Breast epithelium (tissue), 4 donors: ENCODE data around the gene NMRK1. TPM values are rescaled to one million over a fixed set of nuclear protein-coding genes. Genes with fewer than 3 reads are reported as not detected.
A peak's percentile ranks its signal among the peaks of the same experiment; 100 is the strongest.

Experiments
- DNase-seq, 2 donors: peaks; one replicate each; pipeline ENCODE4 v3.0.0-alpha.2; 2019; ENCODE audit warnings: low spot score in 2 of 2
- H3K27ac ChIP-seq, 2 donors: fragments of 200-600 bp; sonication (generic) in 1 of 2; one replicate each; pipeline ENCODE4 v1.5.1; 2016 to 2019; ENCODE audit warnings: mild to moderate bottlenecking in 1 of 2
- H3K27me3 ChIP-seq, 2 donors: fragments of 200-600 bp; sonication (generic) in 1 of 2; one replicate each; pipeline versions ENCODE4 v1.5.1 to v1.6.0; 2017 to 2019; ENCODE audit warnings: control low read depth in 1 of 2, mild to moderate bottlenecking in 1 of 2
- H3K36me3 ChIP-seq: fragments of 200-600 bp; one replicate; pipeline ENCODE4 v1.5.1; 2019
- H3K4me1 ChIP-seq, 2 donors: fragments of 200-600 bp; sonication (generic); one replicate each; pipeline ENCODE4 v1.5.1; 2016 to 2019; ENCODE audit warnings: control low read depth in 1 of 2
- H3K4me3 ChIP-seq, 3 donors: fragments of 200-600 bp; sonication (generic); 1 replicate in 2 of 3; 2 replicates in 1 of 3; pipeline ENCODE4 v1.5.1; 2016 to 2019; ENCODE audit warnings: mild to moderate bottlenecking in 3 of 3, moderate library complexity in 2 of 3
- H3K9me3 ChIP-seq, 2 donors: fragments of 200-600 bp; sonication (generic) in 1 of 2; one replicate each; pipeline ENCODE4 v1.5.1; 2016 to 2019; ENCODE audit warnings: control low read depth in 1 of 2
- POLR2A ChIP-seq: fragments of 450-650 bp; IDR thresholded peaks from one replicate; pipeline ENCODE4 v1.6.1; 2016; ENCODE audit warnings: antibody characterized with exemption, mild to moderate bottlenecking, moderate library complexity
- POLR2AphosphoS5 ChIP-seq, 3 donors: sonication (generic); formaldehyde crosslinking; IDR thresholded peaks; one replicate each; pipeline ENCODE4 v1.6.1; 2017; ENCODE audit warnings: antibody characterized with exemption in 3 of 3
- intact Hi-C: fragments of 100-400 bp; cut with DNase I; formaldehyde crosslinking; loops from one replicate; pipeline ENCODE4 v1.15.1; 2023; ENCODE audit warnings: low total_unique reads
- total RNA-seq, 3 donors: library from RNA; depleted of rRNA; stranded (reverse); fragments of >200 nt; gene quantifications; one replicate each; pipeline ENCODE4 v1.1.0, GENCODE V29; 2016
- TF ChIP-seq, protein P1 (sequence below), 3 donors: fragments of 450-650 bp; IDR thresholded peaks; one replicate each; pipeline ENCODE4 v1.5.1; 2016 to 2017; ENCODE audit warnings: antibody characterized with exemption in 3 of 3, mild to moderate bottlenecking in 3 of 3, moderate library complexity in 3 of 3

Gene NMRK1
- total RNA-seq, 3 donors from 2014 or later, result 21.8 to 27.9 (median 27.7) TPM

DNA sequence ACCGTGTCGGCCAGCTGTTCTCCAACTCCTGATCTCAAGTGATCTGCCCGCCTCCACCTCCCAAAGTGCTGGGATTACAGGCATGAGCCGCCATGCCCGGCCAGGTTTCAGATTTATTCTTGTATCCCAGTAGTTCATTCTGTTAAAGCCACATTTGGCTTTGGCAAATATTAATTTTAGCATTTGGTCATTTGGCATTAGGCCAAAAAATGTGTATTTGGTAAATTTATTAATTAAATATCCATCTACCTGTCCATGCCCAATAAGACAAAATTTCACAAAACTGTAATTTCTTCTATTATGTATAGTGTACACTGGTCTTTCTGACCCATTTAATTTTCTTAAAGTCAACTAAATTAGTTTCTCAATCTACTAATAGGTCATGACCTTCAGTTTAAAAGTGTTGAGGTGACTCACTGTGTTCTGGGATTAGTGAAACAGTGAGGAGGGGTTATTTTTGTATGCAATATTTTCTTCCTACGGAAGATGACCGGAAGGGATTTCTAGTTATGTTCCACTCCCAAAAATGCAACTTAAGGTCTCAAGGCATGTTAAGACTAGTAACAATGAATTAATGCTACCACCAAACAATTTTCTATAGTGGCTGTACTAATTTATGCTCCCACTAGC is 21.4 kb upstream of the NMRK1 start:
- Histone ChIP-seq H3K27ac (no peak overlapping the region), H3K4me1 (no peaks in the 10 kb centered on the region), H3K4me3 (no peak overlapping the region), H3K36me3 (no peaks in the 10 kb centered on the region), H3K9me3 (no peaks in the 10 kb centered on the region), H3K27me3 (no peaks in the 10 kb centered on the region)
- intact Hi-C loops, result no loop called here
- no peak for DNase-seq
- no peak for TF ChIP-seq POLR2AphosphoS5 (IDR thresholded peaks at IDR 0.05)

DNA sequence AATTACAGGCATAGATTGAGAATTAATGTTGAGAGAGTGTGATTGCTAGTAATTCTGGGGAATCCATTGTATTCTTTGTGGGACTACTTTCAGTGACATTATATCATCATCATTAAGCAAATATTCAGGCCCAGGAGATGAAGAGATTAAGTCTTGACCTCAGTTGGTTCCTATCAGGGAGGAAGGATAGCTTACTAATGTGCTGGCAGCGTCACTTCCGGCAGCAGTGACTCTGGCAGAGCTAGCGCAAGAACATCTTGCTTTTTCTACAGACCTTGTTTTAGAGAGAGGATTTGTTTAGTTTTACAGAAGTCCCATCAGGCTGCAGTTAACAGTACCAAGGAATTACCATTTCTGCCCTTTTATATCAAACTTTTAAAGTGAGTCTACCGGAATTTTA is 20.6 kb upstream of the NMRK1 start:
- TF ChIP-seq, protein P1, sequence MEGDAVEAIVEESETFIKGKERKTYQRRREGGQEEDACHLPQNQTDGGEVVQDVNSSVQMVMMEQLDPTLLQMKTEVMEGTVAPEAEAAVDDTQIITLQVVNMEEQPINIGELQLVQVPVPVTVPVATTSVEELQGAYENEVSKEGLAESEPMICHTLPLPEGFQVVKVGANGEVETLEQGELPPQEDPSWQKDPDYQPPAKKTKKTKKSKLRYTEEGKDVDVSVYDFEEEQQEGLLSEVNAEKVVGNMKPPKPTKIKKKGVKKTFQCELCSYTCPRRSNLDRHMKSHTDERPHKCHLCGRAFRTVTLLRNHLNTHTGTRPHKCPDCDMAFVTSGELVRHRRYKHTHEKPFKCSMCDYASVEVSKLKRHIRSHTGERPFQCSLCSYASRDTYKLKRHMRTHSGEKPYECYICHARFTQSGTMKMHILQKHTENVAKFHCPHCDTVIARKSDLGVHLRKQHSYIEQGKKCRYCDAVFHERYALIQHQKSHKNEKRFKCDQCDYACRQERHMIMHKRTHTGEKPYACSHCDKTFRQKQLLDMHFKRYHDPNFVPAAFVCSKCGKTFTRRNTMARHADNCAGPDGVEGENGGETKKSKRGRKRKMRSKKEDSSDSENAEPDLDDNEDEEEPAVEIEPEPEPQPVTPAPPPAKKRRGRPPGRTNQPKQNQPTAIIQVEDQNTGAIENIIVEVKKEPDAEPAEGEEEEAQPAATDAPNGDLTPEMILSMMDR (IDR thresholded peaks at IDR 0.05), result no peak
- TF ChIP-seq POLR2AphosphoS5 (IDR thresholded peaks at IDR 0.05) (no peak), POLR2A (no peak)
- H3K4me1 ChIP-seq, result no peaks in the 10 kb centered on the region
- no peak overlapping the region for H3K4me3 ChIP-seq
- no peaks in the 10 kb centered on the region for H3K9me3 ChIP-seq
- intact Hi-C loops, result no loop called here
- H3K27ac ChIP-seq, result peak overlapping the region in 1 of 2 donors; percentile 38
- no peak for DNase-seq
- no peaks in the 10 kb centered on the region for H3K36me3 ChIP-seq
- no peaks in the 10 kb centered on the region for H3K27me3 ChIP-seq

DNA sequence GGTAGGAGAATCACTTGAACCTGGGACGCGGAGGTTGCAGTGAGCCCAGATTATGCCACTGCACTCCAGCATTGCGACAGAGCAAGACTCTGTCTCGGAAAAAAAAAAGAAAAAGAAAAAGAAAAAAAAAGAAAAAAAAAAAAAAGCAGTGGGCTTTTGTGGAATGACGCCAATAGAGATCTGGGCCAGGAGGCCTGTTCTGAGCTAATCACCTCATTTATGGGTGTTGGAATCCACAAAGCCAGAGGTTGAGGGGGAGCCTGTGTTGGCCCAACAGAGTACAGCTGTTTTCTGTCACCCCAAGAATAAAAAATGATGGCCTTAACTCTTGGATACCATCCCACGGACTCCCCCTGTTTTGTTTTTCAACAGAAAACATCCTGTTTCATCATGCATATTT is 18.9 kb upstream of the NMRK1 start:
- Histone ChIP-seq H3K9me3 (no peaks in the 10 kb centered on the region), H3K27me3 (no peaks in the 10 kb centered on the region), H3K4me1 (no peaks in the 10 kb centered on the region), H3K27ac (peak overlapping the region in 1 of 2 donors; percentile 44), H3K36me3 (no peaks in the 10 kb centered on the region), H3K4me3 (peak overlapping the region in 1 of 3 donors; percentile 26)
- DNase-seq, result no peak
- TF ChIP-seq, protein P1 (IDR thresholded peaks at IDR 0.05), result no peak
- TF ChIP-seq POLR2AphosphoS5 (IDR thresholded peaks at IDR 0.05) (no peak), POLR2A (no peak)
- intact Hi-C loops, result no loop called here

DNA sequence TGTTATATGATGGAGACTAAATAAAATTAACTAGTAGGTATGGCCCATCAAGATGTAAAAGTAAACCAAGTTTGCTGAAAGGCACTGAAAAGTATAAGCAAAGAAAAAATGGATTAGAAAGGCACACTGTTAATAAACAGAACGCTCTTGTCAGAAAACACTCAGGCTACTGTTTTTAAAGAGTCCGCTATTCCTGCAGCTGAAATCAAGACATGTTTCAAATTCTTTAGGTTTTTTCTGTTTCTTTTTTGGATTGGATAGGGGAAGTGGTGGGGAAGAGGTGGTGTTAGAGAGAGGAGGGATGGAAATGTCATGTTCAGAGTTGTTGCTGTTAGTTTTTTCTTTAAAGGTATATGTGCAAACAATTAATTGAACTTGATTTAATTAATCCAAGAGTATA is 17.9 kb upstream of the NMRK1 start:
- intact Hi-C loops, result no loop called here
- H3K27me3 ChIP-seq, result no peaks in the 10 kb centered on the region
- TF ChIP-seq, protein P1 (IDR thresholded peaks at IDR 0.05), result no peak
- TF ChIP-seq POLR2AphosphoS5 (IDR thresholded peaks at IDR 0.05) (no peak), POLR2A (no peak)
- no peaks in the 10 kb centered on the region for H3K36me3 ChIP-seq
- no peaks in the 10 kb centered on the region for H3K9me3 ChIP-seq
- H3K27ac ChIP-seq, result no peak overlapping the region
- H3K4me1 ChIP-seq, result no peaks in the 10 kb centered on the region
- no peak for DNase-seq
- no peak overlapping the region for H3K4me3 ChIP-seq

DNA sequence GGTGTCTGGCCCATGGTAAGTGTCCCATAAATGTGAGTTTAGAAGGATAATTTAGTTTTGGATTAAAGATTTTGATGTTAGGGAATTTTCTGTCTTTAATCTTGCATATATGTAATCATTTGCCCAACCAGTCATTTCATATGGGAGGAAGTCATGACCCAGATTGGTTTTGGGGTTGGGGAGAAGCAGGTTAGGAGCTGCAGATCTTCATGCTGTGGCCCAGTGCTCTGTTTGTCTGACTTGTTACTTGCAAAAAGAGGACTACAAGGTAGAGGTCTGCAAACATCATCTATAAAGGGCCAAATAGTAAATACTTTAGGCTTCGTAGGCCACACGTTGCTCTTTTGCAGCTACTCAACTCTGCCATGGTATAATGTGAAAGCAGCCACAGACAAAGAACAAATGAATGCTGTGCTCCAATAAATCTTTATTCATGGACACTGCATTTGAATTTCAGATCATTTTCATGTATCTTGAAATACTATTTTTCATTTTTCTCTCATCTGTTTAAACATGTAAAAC is 17.1 kb upstream of the NMRK1 start:
- Histone ChIP-seq H3K27ac (no peak overlapping the region), H3K36me3 (no peaks in the 10 kb centered on the region), H3K4me1 (no peaks in the 10 kb centered on the region), H3K9me3 (no peaks in the 10 kb centered on the region), H3K27me3 (no peaks in the 10 kb centered on the region), H3K4me3 (no peak overlapping the region)
- DNase-seq, result no peak
- intact Hi-C loops, result no loop called here
- no peak for TF ChIP-seq POLR2AphosphoS5 (IDR thresholded peaks at IDR 0.05)
- TF ChIP-seq, protein P1 (IDR thresholded peaks at IDR 0.05), result no peak
